Activated gamma-delta T cell treated with Interleukin-2 at 50 U/mL for 16 hours (primary cell): ENCODE data around the gene KRT73.

Source experiments
- DNase-seq: peaks from one replicate; pipeline ENCODE4 v3.0.0-alpha.2; 2020

Gene KRT73

DNA sequence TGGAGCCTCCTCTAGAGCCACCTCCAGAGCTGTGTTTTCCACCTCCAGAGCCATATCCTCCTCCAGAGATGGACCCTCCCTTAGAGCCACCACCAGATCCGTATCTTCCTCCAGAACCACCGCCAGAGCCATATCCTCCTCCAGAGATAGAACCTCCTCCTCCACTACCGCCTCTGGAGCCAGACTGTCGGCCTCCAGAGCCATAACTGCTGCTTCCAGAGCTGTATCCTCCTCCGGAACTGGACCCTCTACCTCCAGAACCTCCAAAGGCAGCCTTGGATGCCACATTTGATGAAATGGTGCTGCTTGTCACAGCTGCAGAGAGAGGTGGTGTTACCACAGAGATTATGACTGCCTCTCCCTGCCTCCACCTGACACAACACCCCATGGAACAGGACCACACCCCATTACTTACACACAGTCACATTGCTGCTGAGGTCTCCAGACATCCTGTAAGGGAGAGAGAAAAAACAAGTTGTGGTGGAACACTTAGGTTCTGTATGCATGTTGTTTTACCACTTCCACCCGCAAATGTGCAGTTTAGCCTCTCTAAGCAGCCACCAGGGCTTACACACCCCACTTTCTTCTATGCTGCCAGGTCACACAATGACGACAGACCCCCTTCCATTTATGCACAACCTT, 26.9 kb upstream of the KRT73 start:
- DNase-seq = peak; percentile 52

DNA sequence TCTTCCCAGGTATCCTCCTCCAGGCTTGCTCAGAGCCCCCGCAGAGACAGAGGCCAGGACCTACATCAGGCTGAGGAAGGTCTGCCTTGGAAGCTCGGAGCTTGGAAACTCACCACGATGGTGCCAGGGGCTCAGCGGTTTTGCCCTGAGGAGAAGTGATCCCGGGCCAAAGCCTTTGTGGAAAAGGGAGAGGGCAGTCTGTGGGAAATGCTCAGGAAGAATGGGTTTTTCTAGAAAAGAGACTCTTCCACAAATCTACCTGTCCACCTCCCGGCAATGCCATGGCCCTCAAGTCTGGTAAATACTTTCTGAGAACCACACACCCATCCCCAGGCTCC, 25.7 kb upstream of the KRT73 start:
- DNase-seq = no peak

DNA sequence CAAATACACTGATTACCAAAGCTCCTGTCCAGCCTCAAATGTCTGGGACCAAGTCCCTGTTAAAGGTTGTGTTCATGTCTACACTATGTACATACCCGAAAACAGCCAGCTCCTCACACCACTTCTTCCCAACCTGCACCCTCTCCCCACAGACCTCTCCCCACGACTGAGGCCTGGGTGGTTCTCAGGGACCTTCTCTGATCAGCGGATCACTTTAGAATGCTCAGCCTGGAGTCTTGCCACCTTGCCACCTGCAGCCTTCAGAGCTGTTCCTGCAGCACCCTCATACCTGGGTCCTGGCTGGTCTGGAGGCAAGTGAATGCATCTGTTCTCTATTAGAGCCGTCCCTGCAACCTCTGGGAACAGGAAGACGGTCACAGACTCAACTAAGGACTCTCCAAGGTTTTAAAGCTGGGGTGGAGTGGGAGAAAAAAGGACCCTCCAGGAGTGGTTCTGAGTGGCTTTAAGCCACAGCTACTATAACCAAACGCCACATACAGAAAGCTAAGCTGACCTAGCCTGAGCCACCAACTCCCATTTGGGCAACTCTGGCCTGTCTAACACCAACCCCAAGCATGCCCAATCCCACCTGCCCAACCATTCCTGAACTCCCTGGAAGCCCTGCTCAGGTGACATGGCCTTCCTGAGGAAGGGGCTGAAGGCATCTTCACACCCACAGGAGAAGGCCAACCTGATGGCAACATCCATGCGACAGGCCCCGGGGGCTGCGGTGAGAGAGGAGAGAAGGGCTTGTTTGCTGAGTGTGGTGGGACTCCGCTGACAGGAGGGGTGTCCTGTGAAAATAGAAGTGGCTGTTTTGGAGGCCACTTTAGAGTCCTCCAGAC, 25.1 kb upstream of the KRT73 start:
- no peak for DNase-seq

DNA sequence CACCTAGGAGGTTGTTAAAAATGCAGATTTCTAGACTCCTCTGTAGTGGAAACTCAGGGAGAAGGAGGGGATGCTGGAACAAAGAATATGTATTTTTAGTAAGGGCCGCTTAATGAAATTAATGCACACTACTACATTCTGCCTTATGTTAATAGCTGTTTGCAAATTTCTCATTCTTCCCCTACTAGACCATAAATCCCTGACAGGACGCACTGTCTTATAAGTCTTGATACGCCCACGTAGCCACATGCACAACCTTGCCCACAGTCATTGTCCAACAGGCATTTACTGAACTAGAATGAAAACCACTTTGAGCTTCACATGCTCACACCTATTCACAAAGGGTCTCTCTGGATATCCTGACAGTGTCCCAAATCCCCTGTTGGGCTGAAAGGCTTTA, 23.1 kb upstream of the KRT73 start:
- DNase-seq = no peak

DNA sequence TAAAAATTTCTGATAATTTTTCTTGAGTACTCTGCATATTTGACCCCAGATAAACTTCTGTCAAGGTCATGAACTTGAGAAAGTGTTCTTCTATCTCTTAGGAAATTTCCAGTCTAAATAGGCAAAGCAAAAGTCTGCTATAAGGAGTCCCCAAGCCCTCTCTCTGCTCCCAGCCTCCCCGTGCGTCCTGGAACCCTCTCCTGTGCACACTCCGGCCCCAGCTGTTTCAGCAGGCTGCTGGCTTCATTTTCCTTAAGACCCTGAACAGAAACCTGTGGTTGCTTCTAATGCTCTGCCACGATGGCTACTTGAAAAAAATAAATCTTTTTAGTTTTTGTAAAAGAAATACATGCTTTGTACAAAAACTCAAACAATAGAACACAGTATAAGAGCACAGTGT, 18.9 kb upstream of the KRT73 start:
- DNase-seq = no peak

DNA sequence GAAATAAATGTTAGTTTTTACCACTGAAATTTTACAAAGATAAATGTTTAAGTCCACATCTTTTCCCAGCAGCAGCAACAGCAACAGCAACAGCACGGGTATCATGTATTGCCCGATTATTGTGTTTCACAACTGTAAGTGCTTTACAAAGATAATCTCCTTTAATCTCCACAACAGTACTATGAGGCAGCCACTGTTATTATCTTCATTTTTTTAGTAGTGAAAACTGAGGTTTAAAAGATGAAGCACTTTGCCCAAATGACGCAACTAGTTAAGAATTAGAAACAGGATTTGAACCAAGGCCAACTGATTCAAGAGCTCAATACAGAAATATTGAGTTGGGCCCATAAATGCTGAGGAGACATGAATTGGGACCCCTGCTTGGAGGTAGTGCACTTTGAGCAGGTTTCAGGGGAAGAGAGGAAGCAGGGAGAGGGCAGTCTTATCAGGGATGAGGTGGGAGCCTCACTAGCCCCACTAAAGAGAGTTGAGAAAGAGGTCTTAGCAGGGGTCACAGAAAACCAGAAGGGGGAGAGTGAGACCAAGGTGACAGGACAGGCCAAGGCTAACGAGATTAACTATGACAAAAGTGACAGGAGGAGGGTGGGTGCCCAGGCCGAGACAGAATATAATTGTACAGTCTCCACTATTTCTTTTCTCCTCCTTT, 18.4 kb upstream of the KRT73 start:
- no peak for DNase-seq

DNA sequence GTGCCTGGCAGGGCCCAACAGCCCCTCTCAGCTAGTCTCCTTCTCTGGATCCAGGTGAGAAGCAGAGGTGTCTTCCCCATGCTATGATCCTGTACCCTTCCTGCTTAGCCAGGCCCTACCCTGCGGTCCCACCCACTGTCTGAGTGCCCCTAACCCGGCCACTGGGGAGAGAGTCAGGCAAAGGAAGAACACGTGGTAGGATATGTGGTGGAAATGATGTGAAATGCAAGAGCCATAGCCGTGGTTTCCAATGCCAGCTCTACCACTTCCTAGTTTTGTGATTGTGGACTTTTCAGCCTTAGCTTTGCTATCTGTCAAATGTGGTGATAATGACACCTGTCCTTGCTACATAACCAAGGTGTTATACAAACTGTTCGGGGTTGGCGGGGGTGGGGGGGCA, 17.8 kb upstream of the KRT73 start:
- no peak for DNase-seq

DNA sequence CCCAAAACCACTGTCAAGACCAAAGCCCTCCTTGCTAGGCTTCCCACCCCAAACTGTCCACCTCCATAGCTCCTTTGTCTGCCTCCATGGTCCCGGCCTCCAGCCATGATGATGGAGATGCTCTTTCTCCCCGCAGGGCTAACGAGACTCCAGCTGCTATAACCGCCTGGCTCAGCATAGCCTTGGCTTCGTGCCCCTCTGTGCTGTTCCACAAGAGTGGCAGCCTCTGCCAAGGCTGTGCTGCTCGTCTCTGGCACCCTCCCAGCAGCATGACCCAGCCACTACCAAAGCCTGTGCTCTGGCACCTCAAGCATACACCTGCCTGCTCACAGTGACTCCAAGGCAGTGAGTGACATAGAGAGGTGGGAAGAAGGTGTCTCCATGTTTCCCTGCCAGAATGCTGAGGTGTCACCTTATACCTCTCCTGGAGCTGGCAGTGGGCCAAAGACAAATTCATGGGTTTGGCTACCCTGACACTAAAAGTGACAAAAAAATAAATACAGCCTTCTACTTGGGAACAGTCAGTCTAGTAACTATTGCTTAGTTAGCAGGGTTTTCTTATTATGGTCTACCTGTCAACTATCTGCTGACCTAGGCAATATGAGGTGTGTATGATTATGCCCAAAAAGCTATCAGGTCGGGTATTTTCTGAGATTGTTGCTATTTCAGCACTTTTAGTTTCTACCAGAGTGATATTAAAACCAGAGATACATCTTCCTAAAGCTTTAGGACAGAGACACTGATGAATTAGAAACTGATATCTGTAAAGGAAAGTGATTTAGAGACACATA, 16.1 kb upstream of the KRT73 start:
- DNase-seq = no peak

DNA sequence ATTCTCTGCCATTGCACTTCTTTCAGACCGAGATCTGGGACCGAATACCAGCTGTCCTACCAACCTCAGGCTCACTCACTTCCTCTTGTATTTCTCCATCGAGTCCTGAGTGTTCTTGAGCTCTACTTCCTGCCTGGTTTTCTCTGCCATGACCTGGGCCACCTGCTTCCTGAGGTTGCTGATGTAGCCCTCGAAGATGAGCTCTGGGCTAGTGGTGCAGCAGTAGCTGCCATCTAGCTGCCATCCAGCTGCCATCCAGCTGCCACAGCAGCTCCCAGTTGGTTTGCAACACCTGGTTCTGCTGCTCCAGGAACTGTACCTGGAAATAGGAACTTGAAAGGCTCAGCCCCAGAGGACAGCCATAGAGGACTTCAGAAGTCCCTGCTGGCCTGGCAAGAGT, 15.0 kb upstream of the KRT73 start:
- no peak for DNase-seq

DNA sequence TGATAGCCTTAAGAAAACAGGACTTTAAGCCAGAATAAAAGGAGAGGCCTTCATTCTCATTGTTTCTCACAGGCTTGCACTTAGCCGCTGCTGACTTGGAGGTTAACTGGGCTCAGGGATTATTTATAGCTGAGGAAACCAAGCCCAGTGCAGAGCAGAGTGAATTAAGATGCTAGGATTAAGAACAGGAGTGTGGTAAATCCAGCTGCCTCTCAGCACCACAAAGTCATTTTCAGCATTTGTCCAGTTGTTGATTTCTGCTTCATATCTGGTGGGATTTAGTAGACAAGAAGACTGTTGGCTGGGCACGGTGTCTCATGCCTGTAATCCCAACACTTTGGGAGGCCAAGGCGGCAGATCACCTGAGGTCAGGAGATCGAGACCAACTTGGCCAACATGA, 14.3 kb upstream of the KRT73 start:
- no peak for DNase-seq

DNA sequence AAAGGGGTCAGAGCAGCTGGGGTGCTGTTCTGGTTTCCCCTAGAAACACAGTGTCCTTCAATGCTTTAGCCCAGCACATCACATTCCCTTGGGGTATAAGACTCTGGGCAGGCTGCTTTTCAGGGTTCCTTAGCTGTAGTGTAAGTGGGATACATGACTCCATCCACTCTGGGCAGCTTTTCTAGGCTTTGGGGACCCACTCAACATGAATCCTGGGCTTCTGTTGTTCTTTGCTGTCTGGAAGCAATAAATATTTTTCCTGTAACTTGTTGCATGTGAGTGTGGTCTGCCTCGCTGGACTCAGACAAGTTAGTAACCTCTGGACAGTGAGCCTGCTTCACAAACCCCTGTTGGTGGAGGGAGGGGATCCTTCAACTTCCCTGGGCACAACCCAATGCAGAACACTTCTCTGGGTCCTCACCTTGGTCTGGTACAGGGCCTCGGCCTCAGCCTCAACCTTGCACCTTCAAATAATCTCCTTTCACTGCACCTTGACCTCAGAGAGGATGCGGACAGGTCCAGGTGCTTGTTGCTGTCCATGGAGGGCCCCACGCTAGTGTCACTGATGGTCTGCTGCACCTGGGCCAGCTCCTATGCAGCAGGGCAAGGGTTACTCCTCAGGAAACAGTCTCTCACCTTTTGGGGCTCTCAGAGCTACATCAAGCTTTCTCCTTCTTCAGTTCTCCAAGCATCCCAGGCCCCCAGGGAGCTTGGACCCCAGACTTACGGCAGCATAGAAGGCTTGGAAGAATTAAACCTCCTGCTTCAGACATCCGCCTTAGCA, 13.5 kb upstream of the KRT73 start:
- no peak for DNase-seq

DNA sequence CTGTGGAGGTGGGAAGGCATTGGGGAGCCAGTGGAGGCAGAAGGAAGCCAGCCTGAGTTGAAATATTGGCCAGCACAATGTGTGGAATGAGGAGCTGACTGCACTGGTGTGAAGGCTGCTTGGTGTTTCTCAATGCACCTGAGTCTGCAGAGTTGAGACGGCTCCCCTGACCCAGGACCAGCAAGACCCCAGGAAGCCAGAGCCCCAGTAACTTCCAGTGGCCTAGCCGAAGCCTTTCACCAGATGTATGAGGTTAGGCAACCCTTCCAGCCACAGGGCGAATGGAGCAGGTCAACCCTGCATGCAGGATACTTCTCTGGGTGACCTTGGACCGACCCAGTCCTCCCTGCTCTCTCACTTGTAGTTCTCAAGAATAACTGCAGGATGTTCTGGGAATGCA, 12.9 kb upstream of the KRT73 start:
- no peak for DNase-seq

DNA sequence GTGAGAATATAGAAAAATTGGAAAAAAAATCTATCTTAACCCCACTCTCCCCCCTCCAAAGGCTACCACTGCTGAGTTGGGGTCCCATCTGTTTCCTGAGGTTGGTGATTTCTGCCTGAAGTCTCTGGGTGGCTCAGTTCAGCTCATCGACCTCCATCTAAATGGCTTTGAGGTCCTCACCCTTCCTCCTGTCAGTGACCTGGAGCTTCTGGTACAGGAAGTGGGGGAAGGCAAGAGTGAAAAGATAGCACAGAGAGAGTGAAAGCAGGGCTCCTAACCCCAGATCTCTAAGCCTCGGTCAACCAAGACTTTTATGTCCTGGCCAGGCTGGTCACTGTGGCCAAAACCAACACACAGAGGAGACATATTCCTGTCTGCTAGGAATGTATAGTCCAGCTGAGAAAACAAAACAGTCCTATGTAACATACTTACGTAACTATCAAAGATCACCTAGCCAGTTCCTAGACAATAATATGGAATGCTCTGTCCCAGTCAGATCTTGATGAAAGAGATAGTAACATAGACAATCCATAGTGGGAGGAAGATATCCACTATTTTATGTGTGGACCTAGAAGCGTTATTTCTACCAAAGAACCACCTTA, 12.3 kb upstream of the KRT73 start:
- no peak for DNase-seq

DNA sequence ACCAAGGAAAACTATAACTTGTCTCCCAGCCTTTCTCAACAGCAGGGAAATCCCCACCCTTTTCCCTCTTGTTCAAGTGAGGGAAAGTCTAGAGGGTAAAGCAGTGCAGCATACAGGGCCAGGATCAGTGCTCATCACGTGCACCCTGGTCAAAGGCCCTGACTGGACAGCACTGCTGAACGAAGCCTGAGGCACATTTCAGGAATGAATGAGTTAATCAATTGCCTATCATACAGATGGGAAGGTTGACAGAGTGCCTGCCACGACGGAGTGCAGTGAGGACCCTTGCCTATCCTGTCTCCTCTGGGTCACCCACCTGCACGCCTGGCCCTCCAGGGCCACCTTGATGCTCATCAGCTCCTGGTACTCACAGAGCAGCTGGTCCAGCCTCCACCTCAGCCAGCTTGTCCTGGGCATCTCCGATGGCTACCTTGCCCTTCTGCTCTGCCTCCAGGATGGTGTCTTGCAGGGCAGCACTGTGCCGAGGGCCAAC, 11.7 kb upstream of the KRT73 start:
- no peak for DNase-seq

DNA sequence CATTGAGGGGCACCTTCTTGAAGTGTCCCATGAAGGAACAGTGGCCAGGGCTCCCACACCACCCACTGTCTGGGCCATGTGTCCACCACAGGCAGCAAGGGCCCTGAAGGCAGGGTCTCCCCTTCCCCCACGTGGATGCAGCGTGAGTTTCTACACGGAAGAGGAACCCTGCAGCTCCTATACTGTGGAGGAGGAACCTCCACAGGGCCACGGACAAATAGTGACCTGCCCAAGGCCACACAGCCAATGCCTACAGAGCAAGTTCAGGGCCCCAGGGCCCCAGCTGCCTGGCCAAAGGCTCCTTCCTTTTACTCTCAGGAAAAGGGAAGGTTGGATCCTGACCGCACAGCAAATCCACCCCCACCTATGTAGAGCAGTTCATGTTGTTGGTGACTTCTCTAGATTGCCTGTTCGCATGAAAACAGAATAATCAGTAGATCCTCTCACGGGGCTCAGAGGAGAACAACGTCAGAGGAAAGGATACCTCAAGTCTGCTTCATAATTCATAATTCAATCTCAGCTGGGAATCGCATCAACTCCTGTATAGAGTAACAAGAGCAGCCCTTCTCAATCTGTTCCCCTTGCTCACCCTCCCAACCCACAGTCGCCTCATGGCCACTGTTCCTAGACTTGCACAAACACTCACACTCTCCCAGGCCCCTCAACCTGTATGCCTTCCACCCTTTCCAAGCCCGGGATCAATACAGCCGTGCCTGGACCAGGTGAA, 11.1 kb upstream of the KRT73 start:
- no peak for DNase-seq

DNA sequence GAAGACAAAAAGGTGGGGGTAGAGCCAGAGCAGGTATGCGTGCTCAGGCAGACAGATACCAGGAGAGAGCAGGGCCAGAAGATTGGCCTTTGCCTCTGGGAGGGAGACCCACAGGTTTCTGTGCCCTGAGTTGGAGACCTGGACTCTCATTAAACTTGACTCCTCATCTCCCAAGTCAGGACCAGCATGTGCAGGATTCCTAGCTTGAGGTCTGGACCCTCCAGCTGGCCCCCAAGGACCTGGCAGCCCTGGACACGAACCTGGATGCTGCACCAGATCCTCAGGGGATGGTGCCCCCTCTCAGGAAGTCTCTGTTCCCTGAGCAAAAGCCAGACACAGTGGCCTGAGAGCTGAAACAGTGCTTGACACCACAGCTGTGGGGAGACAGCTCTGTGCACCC, 10.5 kb upstream of the KRT73 start:
- no peak for DNase-seq

DNA sequence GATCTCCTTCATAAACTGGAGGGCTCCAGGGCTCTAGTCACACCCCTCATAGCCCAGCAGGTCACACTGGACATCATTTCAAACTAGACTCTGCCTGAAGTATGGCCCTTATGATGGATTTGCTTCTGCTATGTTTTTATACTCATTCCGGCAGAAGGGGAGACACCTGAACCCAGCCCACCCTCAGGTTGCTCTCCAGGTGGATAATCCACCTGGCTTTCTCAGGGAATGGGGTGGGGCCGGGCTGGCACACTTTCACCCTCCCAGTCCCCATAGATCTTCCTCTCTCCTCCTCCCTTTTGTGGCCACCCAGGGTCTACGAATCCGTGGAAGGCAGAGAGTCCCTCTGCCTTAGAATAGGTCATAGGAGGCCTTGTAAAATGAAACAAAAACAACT, 9.8 kb upstream of the KRT73 start:
- no peak for DNase-seq

DNA sequence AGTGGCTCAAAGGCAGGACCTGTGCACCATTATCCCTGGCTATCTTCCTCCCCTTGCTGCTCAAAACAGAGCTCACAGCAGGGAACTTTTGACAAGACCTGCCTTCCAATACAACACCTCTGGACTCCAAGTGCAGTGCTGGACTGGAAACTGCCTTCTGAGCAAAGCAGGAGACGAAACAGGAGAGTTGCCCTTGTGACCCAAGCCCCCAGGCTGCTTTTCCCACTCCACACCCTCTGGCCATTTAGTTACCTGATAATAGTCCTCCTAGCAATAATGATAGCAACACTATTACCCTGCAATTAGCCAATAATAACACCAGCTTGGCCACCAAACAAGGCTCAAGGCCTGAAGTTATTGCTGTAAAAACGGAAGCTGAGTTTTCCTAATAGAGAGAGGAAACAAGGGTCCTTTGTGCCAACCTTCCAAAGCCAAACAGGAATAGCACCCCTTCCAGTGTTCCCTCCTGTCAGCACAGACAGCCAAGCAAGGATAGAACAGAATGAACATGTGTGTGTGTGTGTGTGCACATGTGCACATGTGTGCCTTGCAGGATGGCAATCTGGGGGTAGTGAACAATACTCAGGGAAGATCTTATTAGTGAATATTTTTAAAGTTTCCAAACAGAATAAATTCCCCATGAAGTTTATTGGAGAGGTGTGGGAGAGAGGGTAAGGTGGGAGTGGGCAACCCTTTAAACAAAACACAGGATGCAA, 9.2 kb upstream of the KRT73 start:
- no peak for DNase-seq

DNA sequence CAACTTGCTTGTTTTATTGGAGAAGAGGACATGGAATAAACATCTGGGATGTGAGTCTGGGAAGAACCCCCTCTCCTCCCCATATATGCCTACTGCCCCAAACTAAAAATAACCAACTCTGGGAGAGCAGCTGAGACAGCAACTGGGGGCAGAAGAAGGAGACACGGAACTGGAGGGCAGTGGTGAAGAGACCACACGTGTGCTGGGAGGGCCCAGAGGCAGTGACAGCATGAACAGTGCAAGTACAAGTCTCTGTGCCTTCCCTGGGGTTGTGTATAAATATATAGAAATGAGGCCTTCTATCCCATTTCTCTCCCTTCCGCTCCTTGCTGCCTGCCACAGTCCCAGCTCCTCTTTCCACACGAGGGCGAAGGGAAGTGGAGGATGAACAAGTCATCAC, 4.0 kb upstream of the KRT73 start:
- no peak for DNase-seq

DNA sequence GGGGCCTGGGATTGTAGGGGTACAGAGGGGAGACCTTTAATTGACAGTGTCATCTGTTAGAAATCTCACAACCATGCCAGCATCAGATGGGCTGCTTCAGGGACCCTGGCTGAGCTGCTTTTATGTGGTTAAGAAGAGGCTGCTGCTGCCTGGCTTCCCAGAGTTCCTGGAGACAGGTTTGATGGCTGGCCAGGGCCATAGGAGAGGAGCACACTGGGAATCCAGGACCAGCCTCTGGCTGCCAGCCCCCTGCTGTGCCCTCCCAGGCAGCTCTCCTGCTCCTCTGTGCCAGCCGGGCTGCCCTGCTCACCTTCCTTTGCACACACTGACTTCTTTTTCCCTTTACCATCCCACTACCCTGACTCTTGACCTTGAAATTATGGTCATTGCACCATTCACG, 507 bp upstream of the KRT73 start:
- DNase-seq = no peak

DNA sequence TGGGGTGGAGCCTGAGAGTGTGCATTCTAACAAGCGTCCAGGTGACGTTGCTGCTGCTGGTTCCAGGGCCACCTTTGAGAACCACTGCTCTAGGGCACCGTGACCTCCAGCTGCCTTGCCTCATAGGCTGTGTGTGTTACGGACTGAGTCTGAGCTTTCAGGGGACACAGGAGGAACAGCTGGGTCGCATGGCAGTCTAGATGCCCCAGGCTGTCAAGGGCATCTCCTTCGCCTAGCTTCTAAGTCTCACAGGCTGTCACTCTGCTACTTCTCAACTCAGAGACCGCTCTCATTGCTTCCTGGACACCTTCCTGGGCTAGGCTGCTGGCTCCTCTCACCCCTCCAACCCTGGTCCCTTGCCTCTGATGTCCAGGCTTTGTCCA, 965 bp downstream of the KRT73 start:
- no peak for DNase-seq
